Muscle of leg (tissue), 11 donors: ENCODE data around the gene LUM. TPM values are rescaled to one million over a fixed set of nuclear protein-coding genes. Genes with fewer than 3 reads are reported as not detected.

Experiments used
- DNase-seq: peaks from one replicate; pipeline ENCODE4 v3.0.0; 2013
- H3K27ac ChIP-seq: one replicate; pipeline ENCODE4 v1.5.1; 2013; ENCODE audit warnings: mild to moderate bottlenecking, low read length, control low read depth
- H3K27me3 ChIP-seq: one replicate; pipeline ENCODE4 v1.6.1; 2013; ENCODE audit warnings: low read length; ENCODE audit not compliant: control insufficient read depth, insufficient read depth
- H3K36me3 ChIP-seq: one replicate; pipeline ENCODE4 v1.6.1; 2013; ENCODE audit warnings: low read length; ENCODE audit not compliant: control insufficient read depth, insufficient read depth
- H3K4me1 ChIP-seq: one replicate; pipeline ENCODE4 v1.6.1; 2013; ENCODE audit warnings: low read length; ENCODE audit not compliant: control insufficient read depth, insufficient read depth
- H3K4me3 ChIP-seq: one replicate; pipeline ENCODE4 v1.5.1; 2013; ENCODE audit warnings: low read length, control low read depth
- H3K9me3 ChIP-seq: replicated peaks from 2 replicates; pipeline ENCODE4 v1.6.1; 2013; ENCODE audit warnings: low read depth, low read length; ENCODE audit not compliant: control insufficient read depth
- WGBS: methylation state at CpG from one replicate; pipeline ENCODE4 v1.1.5; 2013; ENCODE audit warnings: missing lambda C conversion rate; ENCODE audit not compliant: insufficient coverage; 5-methylcytosine and 5-hydroxymethylcytosine counted together
- polyA plus RNA-seq, 8 donors: library from polyadenylated mRNA; unstranded; fragments of 120-200 nt; gene quantifications; one replicate each; pipeline versions ENCODE4 v1.2.1 to v1.2.3, GENCODE V29; 2013; ENCODE audit warnings: inconsistent platforms in 1 of 8, low replicate concordance in 1 of 8; ENCODE audit not compliant: insufficient read length in 8 of 8, insufficient read depth in 1 of 8
- total RNA-seq: library from RNA; stranded (reverse); fragments of 120-200 nt; gene quantifications from one replicate; pipeline ENCODE4 v1.2.4, GENCODE V29; 2013

Gene LUM
- total and polyA plus RNA-seq, 9 donors = 458 to 709 (median 528) TPM

DNA sequence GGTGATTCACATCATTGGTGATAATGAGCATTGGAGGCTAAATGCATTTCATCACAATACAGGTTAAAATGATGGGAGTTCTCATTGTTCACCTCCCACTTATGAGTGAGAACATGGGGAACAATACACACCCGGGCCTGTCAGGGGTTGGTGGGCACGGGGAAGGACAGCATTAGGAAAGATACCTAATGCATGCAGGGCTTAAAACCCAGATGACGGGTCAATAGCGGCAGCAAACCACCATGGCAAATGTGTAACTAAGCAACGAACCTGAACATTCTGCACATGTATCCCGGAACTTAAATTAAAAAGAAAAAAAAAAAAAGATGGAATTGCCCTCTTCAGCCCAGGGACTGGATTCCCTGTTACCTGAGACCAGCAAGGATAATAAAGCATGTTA, 2.3 kb upstream of the LUM start:
- H3K27ac ChIP-seq = no peak overlapping the region
- H3K4me1 ChIP-seq = no peaks in the 10 kb centered on the region
- H3K27me3 ChIP-seq = no peaks in the 10 kb centered on the region
- WGBS = 90% methylated on average over 2 of the region's 6 CpGs
- no peaks in the 10 kb centered on the region for H3K36me3 ChIP-seq
- H3K4me3 ChIP-seq = no peak overlapping the region
- H3K9me3 ChIP-seq = no peaks in the 10 kb centered on the region
- DNase-seq = no peak

DNA sequence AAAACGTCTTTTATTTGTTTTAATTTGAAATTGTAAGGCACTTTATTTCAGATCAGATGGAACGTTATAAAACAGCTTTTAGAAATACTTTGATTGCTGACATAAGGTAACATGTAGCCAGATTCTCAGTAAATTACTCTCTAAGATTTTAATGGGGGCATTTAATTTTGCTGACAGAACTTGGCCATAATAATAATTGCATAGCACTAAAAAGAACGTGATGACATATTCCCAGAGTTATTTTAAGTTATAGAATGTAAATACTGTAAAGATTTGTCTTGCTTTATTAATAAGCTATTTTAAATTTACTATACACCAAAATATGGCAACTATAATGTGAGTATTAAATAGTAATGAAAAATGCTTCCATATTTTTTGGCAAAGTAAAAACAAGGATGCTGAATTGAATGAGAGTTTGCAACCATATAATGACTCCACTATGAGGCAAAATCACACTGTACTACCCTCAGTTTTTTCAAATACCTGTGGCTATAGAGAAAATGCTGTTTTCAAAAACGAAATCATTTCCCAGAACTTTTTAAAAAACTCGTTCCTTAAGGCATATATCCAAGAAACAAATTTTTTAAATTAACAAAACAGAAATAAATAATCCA, 876 bp downstream of the LUM start:
- no CpG with 5 or more reads among the region's 5 CpGs for WGBS
- peak; percentile 54 for DNase-seq
- no peaks in the 10 kb centered on the region for H3K9me3 ChIP-seq
- H3K4me3 ChIP-seq = peak overlapping the region; percentile 40
- H3K27ac ChIP-seq = peak overlapping the region; percentile 87
- H3K4me1 ChIP-seq = no peaks in the 10 kb centered on the region
- H3K36me3 ChIP-seq = peaks cover 2% of the 10 kb centered on the region
- no peaks in the 10 kb centered on the region for H3K27me3 ChIP-seq

DNA sequence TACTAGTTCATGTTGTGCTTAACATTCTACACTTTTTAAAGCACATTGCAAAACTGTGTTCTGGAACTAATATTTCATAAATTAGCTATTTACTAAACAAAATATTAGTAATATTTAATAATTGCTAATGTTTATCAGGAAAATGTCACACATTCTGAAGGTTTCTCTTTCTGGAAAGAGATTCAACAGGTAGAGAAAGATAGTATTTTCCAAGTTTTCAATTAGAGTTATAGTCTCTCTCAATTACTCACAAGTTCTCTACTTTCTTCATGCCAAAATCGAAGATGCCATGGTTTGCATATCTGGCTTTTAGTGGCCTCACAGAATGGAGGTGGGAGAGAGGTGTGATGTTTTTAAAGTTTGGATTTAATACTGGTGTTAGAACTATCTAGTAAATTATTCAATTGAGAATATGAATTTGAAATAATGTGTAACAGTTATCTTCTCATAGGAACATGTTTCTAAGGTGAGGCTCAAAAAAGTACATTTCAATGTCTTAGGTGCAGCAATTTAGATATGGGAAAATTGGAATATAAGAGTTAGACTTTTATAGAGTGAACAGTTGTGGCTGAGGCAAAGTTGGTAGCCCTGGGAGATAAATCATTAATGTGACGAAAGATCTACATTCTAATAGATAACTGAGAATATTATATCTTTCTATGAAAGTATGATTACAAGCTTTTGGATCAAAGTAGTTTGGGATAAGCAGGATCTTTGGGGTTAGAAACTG, 1.5 kb downstream of the LUM start:
- H3K36me3 ChIP-seq = peaks cover 2% of the 10 kb centered on the region
- DNase-seq = no peak
- whole genome bisulfite sequencing = no CpG with 5 or more reads among the region's 2 CpGs
- H3K27me3 ChIP-seq = no peaks in the 10 kb centered on the region
- no peaks in the 10 kb centered on the region for H3K4me1 ChIP-seq
- H3K4me3 ChIP-seq = peak overlapping the region; percentile 40
- peak overlapping the region; percentile 87 for H3K27ac ChIP-seq
- no peaks in the 10 kb centered on the region for H3K9me3 ChIP-seq

DNA sequence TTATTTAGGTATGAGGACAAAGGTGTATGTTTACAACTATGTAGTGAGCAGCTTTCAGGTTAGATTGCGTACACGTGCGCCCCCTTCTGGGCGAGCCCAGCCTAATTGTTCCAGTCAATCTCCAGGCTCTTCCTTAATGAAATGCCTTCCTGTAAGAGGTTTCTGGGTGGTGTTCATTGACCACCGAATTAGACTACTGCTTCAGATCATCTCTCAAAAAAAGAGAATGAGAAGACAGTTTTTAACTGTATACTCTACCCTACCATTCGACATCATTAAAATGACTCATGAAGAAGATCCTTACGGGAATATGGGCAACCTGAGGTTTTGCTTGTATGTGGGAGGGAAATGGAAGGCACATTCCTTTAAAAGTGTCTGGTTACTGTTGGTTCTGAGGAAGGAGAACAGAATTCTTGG, 2.1 kb downstream of the LUM start:
- H3K9me3 ChIP-seq = no peaks in the 10 kb centered on the region
- WGBS = no CpG with 5 or more reads among the region's 7 CpGs
- H3K36me3 ChIP-seq = peaks cover 2% of the 10 kb centered on the region
- peak; percentile 92 for DNase-seq
- H3K27ac ChIP-seq = peak overlapping the region; percentile 87
- no peaks in the 10 kb centered on the region for H3K4me1 ChIP-seq
- peak overlapping the region; percentile 40 for H3K4me3 ChIP-seq
- no peaks in the 10 kb centered on the region for H3K27me3 ChIP-seq

DNA sequence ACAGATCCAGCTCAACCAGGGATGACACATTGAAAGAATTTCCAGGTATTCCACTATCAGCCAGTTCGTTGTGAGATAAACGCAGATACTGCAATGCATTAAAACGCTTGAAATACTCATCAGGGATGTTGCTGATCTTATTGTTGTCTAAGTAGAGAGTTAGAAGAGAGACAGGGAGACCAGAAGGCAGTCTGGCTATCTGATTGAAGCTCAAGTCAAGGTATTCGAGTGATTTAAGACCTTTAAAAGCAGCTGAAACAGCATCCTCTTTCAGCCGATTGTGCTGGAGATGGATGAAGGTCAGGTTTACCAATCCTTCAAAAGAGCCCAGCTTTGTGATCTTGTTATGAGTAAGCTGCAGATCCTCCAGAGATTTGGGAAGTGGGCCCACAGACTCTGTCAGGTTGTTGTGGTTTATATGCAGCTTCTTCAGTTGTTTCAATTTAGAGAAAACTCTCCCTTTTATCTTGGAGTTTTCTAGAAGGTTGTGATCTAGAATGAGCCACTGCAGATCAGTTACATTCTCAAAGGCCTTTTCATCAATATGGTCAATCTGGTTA, 3.0 kb downstream of the LUM start:
- 61% methylated on average over 4 of the region's 5 CpGs for WGBS
- DNase-seq = no peak
- Histone ChIP-seq H3K9me3 (no peaks in the 10 kb centered on the region), H3K27me3 (no peaks in the 10 kb centered on the region), H3K4me1 (no peaks in the 10 kb centered on the region), H3K27ac (peak overlapping the region; percentile 31), H3K36me3 (peaks cover 2% of the 10 kb centered on the region), H3K4me3 (peak overlapping the region; percentile 9)

- H3K36me3 ChIP-seq = peaks cover 2% of the 10 kb centered on the region
- no peak for DNase-seq
- no peak overlapping the region for H3K27ac ChIP-seq
- H3K4me1 ChIP-seq = no peaks in the 10 kb centered on the region
- no peaks in the 10 kb centered on the region for H3K27me3 ChIP-seq
- H3K9me3 ChIP-seq = no peaks in the 10 kb centered on the region
- no peak overlapping the region for H3K4me3 ChIP-seq
These were observed 5.0 kb downstream of the LUM start for GRCh38 chr12:91106283-91106682.

GRCh38 chr12:91105807-91106206, 5.5 kb downstream of the LUM start:
- Histone ChIP-seq H3K9me3 (no peaks in the 10 kb centered on the region), H3K4me3 (no peak overlapping the region), H3K4me1 (no peaks in the 10 kb centered on the region), H3K36me3 (peaks cover 2% of the 10 kb centered on the region), H3K27ac (no peak overlapping the region), H3K27me3 (no peaks in the 10 kb centered on the region)
- WGBS = no CpG with 5 or more reads among the region's 5 CpGs
- peak; percentile 54 for DNase-seq

DNA sequence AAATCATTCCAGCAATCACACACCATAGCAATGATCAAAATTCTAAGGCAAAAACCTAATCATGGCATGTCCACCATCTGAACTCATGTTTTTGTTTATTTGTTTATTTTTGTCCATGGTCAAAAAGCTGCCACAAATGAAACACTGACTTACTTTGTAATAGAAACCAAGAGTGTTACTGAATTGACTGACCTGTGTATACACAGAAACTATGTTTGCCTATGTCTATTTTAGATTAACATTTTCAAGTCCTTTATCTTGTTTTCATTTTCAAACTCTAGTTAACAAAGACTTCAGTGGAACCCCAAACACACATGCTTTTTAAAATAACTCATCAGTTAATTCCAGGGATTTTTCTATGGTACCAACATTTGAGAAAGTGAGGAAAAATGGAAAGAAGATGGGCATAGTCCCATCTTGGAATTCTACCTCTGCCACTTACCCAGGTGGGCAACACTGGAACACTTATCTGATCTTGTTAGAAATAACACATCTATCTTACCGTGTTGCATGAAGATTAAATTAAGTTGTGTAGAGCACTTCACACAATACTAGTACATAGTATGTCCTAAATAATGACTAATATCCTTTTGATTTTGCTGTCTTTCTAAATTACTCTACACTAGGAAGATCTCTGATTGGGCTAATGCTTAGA, 6.4 kb downstream of the LUM start:
- no peak overlapping the region for H3K4me3 ChIP-seq
- H3K27me3 ChIP-seq = no peaks in the 10 kb centered on the region
- WGBS = no CpG with 5 or more reads among the region's 1 CpG
- no peak for DNase-seq
- no peaks in the 10 kb centered on the region for H3K4me1 ChIP-seq
- H3K9me3 ChIP-seq = no peaks in the 10 kb centered on the region
- H3K36me3 ChIP-seq = peaks cover 2% of the 10 kb centered on the region
- H3K27ac ChIP-seq = no peak overlapping the region

DNA sequence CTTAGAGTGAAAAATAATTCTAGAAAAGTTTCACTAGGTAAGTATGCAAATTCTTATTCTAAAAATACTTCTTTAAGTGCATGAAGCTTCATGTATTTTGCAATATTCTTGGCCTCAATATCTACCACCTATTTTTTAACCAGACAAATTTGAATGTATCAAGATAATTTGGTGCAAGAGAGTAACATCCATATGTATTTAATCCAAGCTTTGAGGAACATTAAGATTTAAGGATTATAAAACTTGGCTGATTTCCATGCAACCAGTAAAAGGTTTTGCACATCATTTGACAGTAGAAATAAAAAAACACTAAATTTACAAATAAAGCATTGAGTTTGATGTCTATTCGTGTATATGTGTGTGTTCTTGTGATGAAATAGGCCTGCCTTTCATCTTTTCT, 7.7 kb downstream of the LUM start:
- Histone ChIP-seq H3K36me3 (peaks cover 2% of the 10 kb centered on the region), H3K27ac (no peak overlapping the region), H3K27me3 (no peaks in the 10 kb centered on the region), H3K4me3 (no peak overlapping the region), H3K4me1 (no peaks in the 10 kb centered on the region), H3K9me3 (no peaks in the 10 kb centered on the region)
- WGBS = no CpG with 5 or more reads among the region's 1 CpG
- no peak for DNase-seq

- DNase-seq = no peak
- H3K9me3 ChIP-seq = no peaks in the 10 kb centered on the region
- no peak overlapping the region for H3K27ac ChIP-seq
- peaks cover under 1% of the 10 kb centered on the region for H3K36me3 ChIP-seq
- no peaks in the 10 kb centered on the region for H3K27me3 ChIP-seq
- H3K4me1 ChIP-seq = no peaks in the 10 kb centered on the region
- no peak overlapping the region for H3K4me3 ChIP-seq
These were observed 8.2 kb downstream of the LUM start for GRCh38 chr12:91103101-91103500.
